HG03025 (cell line): ENCODE measurements around the gene SGO1.

Experiments
- ATAC-seq: cut with Tn5 transposase; IDR thresholded peaks from one replicate; pipeline ENCODE4 v1.9.1; 2021; ENCODE audit warnings: mild to moderate bottlenecking, moderate library complexity; ENCODE audit not compliant: unreplicated experiment, low FRiP score

SGO1 gene

GRCh38 chr3:20160230-20160629 lies 25.8 kb downstream of the SGO1 start:
- no peak for ATAC-seq

- ATAC-seq, result no peak
Measured at GRCh38 chr3:20154928-20155327, 31.1 kb downstream of the SGO1 start.

GRCh38 chr3:20154078-20154477 lies 31.9 kb downstream of the SGO1 start:
- no peak for ATAC-seq

DNA sequence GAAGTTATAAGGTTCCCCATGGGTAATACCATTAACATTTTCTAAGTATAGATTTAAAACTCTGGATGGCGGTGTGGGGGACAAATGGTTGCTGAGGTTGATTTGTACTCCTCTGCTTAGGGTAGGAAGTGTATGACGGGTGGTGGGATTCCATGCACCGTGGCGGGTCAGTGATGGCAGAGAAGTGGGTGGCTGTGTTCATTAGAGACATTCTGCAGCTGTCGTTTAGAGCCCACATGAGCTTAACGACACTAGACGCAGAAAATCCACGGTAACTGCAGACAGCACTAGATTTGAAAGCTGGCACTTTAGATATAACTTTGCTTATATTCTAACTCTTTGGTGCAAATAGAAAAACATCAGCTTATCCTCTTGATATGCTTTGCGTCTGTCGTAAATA lies 37.5 kb downstream of the SGO1 start:
- no peak for ATAC-seq

DNA sequence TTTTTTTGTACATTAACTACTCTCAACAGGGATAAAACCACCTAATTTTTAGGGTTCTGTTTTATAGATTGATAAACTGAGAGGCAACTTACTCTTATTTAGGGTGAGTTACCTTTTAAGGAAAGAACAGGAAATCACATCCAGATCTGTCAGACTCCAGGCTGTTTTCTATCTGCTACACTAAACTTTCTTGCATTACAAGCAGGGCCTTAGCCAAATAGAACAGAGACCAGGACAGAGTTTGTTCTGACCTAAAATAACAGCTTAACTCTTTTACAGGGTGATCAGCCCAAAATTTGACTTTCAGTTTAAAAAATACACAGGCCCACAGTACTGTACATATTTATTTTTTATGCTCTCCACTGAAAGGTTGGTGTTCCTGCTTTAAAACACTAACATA lies 38.6 kb downstream of the SGO1 start:
- no peak for ATAC-seq

DNA sequence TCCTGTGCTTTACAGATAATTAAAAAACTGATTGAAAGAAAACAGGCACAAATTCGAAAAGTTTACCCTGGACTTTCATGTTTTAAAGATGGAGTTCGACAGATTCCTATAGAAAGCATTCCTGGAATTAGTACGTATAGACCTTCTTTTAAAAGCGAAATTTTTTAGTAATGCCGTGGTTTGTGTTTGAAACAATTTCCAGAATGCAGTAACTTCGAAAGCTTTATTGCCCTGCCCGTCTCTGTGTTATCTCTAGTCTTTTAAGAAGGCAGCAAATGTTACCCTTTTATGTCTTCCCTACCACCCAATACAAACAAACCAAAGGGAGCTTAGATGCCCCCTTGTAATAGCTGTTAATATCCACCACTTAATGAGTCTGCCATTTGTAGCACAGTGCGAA lies 39.7 kb downstream of the SGO1 start:
- ATAC-seq, result no peak

DNA sequence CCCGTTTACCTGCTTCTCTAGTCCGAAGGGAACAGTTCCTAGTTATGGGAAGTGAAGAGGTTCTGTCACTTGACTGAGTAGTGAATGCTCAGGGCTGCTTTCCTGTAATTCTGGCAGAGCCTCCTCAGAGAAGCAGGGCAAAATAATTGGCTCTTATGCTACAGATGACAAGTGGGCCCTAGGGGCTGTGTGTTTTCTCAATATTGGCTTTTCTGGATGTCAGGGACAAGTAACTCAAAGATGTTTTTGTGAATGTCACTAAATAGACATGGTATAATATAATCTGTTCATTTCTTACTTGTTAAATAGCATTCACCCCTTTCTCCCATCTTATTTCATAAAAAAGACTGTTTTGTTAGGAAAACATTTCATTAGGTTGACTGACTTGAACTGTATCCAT lies 40.1 kb downstream of the SGO1 start:
- no peak for ATAC-seq

DNA sequence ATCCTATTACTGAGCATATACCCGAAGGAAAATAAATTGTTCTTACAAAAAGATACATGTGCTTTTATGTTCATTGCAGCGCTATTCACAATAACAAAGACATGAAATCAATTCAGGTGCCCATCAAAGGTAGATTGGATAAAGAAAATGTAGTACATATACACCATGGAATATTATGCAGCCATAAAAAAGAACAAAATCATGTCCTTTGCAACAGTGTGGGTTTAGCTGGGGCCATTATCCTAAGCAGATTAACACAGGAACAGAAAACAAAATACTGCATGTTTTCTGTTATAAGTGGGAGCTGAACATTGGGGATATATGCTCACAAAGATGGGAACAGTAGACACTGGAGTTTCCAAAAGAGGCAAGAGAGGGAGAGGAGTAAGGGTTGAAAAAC lies 42.5 kb downstream of the SGO1 start:
- ATAC-seq, result no peak

- ATAC-seq, result no peak
Measured at GRCh38 chr3:20142517-20142916, 43.5 kb downstream of the SGO1 start.

- no peak for ATAC-seq
Measured at GRCh38 chr3:20141851-20142250, 44.2 kb downstream of the SGO1 start.

DNA sequence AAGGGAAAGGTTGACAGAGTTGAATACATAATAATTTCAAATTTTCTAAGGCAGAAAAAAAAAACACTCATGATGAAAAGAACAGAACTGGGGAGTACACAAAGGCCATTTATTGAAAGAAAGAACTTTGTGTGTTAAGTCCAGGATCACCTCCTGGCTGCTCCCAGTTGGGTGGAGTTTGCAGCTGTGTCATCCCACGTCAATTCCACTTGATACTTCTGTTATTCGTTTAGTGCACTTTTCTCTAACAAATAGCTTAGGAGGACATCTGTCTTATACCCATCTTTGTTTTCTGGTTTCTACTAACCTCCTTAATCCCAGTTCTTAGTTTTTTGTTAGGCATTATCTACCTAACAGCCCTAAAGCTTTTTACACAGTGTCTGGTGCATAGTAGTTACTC lies 44.7 kb downstream of the SGO1 start:
- no peak for ATAC-seq

- no peak for ATAC-seq
Measured at GRCh38 chr3:20140881-20141280, 45.1 kb downstream of the SGO1 start.

- ATAC-seq, result no peak
Measured at GRCh38 chr3:20137647-20138046, 48.4 kb downstream of the SGO1 start.

DNA sequence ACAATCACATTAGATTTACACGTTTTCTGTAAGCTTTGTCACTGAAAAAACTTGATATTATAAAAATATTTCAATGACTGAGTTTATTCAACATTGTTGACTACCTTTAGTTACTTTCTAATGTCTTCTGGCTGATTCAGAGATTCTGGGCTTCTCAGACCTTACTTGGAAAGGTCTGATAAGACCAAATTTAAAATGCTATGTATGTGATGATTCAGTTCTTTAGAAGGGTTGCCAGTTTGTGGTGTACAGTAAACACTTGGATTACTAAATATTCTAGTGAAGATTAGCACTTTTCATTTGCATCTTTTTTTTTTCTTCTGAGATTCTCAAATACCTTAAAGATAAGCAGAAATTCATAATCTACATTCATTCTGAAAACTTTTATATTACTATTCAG lies 49.8 kb downstream of the SGO1 start:
- ATAC-seq, result no peak

DNA sequence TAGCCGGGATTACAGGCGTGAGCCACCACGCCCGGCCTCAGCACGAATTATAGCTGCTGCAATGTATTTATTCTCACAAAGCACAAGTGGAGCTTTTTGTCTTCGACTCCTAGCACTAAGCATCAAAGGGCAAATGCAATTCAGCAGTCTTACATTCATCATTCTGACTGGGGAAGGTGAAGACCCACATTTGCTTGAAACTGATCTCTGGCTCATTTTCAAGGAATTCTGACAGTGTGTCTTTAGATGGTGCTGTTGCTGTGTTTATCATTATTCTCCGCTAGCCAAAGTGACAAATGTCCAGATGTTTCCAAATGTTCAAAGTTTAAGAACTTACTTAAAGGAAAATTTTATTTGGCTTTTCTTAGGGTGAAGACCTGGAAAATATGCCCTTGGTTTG lies 55.9 kb downstream of the SGO1 start:
- no peak for ATAC-seq

GRCh38 chr3:20128358-20128757 lies 57.6 kb downstream of the SGO1 start:
- ATAC-seq, result no peak

GRCh38 chr3:20125897-20126296 lies 60.1 kb downstream of the SGO1 start:
- peak; percentile 100 for ATAC-seq

- no peak for ATAC-seq
Measured at GRCh38 chr3:20125289-20125688, 60.7 kb downstream of the SGO1 start.

DNA sequence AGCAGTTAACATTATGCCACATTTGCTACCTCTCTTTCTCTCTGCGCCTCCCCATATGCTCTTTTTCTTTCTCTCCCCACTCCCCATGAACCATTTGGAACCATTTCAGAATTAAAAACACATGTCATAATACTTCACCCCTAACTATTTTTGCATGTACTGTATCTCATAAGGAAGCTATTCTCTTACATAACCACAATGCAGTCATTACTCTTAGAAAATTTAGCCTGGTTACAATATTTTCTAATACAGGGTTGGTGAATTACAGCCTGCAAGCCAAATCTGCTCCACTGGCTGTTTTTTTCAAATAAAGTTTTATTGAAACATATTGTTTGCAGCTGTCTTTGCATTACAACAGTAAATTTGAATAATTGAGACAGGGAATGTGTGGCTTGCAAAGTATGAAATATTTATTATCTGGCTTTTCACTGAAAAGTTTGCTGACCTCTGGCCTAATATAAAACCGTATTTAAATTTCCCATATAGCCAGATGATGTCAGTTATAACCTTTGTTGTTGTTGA lies 62.8 kb downstream of the SGO1 start:
- no peak for ATAC-seq

- ATAC-seq, result no peak
Measured at GRCh38 chr3:20121088-20121487, 64.9 kb downstream of the SGO1 start.
